Endometrium (tissue), 2 donors: ENCODE data around the gene NIPAL4.
"Not testable (repeated sequence)": the region's sequence is repeated elsewhere in the genome, so short reads cannot be mapped to it uniquely, and the experiment has no call there.

Source experiments
- FAIRE-seq: peaks from 2 replicates; lab custom pipeline; 2012; peaks lifted over from hg19 to GRCh38; lab: Jason Lieb, UNC
- donor health status: control.
- donor health status: control.

The NIPAL4 gene

DNA sequence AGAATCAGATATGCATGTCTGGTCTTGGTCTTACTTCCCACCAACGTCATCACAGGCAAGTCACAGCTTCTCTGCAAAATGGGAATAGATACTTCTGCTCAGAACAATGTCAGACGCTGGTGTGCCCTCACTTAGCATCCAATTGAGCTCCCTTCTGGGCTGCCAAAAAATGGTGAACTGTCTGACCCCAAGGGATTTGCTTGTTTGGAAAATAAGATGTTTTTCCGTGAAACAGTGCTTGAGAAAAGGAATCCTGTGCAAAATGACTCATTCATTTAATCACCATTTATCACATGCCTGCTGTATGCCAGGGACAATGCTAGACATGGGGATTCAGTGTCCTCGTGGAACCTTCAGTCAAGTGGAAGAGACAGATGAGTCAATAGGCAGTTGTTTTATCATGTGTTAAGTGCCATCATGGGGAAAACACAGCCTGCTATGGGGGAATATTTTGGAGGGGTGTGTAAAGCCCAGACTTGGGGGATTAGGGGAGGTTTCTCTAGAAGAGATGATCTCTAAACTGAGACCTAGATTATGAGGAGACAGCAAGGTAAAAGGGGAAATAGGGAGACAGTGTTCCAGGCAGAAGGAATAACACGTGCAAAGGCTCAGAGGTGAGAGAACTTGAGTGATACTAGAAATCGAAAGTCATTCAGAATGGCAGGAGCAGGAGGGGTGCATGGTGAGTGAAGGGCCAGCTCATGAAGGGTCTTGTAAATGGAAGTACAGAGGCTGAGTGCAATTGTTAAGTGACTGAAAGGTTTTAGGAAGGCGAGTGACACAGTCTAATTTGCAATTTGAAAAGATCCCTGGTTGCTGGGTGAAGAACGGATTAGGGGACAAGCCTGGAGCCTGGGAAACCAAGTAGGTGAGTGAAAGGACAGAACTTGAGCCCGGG lies 3.9 kb downstream of the NIPAL4 start:
- FAIRE-seq: no peak

GRCh38 chr5:157464519-157465171 lies 4.6 kb downstream of the NIPAL4 start:
- no peak for FAIRE-seq

- no peak for FAIRE-seq
These were observed 8.4 kb downstream of the NIPAL4 start for GRCh38 chr5:157468293-157468965.

DNA sequence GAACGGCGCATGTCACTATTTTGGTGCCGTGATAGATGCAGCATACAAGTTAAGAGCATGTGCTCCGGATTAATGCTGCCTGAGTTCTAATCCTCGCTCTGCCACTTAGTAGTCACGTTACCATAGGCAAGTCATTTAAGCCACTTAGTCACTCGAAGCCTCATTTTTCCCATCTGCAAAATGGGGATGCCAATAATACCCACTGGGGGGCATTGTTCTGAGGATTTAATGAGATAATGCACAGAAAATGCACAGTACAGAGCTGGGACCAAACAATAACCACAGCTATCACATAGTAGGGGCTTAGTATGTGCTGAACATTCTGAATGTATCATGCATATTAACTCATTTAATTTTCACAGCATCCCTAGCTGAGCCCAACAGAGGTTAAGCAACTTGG lies 9.1 kb downstream of the NIPAL4 start:
- no peak for FAIRE-seq

DNA sequence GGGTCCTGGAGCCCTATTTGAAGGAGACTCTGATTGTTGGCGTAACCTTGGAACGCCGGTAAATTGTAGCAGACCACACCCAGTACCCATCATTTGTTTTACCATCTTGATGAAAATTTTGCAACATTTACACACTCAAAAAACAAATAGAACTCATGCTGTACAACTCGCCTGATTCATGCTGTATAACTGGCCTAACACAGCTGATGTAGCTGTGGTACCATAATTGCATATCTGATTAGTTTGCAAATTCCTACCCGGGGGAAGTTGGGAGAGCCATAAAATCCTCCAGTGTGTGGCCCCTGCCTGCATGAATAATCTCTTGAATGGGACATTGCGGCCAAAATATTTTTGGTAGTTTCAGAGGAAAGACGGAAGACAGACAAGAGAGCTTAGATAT lies 9.7 kb downstream of the NIPAL4 start:
- FAIRE-seq: no peak

DNA sequence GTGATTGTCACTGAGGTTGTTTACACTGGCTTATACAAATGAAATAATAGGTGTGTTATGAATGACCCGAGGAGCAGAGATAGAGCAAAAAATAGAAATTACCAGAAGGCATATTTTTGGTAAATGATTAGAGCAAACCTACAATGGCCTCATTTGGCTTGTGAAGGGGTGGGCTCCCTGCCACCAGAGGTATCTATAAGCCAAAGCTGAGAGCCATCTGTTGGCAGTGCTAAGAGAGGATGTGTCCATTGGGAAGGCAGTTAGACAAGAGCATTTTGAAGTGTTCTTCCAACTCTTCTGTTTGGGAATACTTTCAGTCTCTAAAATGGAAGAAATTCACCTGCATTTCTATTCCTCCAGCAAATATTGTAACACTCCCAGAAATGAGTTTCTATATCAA lies 10.6 kb downstream of the NIPAL4 start:
- FAIRE-seq: no peak

GRCh38 chr5:157471709-157472108 lies 11.7 kb downstream of the NIPAL4 start:
- FAIRE-seq: no peak

- no peak for FAIRE-seq
These were observed 13.6 kb downstream of the NIPAL4 start for GRCh38 chr5:157473383-157474320.

GRCh38 chr5:157475432-157475831 lies 15.4 kb downstream of the NIPAL4 start:
- FAIRE-seq: no peak

- FAIRE-seq: no peak
These were observed 16.8 kb downstream of the NIPAL4 start for GRCh38 chr5:157476702-157477408.

DNA sequence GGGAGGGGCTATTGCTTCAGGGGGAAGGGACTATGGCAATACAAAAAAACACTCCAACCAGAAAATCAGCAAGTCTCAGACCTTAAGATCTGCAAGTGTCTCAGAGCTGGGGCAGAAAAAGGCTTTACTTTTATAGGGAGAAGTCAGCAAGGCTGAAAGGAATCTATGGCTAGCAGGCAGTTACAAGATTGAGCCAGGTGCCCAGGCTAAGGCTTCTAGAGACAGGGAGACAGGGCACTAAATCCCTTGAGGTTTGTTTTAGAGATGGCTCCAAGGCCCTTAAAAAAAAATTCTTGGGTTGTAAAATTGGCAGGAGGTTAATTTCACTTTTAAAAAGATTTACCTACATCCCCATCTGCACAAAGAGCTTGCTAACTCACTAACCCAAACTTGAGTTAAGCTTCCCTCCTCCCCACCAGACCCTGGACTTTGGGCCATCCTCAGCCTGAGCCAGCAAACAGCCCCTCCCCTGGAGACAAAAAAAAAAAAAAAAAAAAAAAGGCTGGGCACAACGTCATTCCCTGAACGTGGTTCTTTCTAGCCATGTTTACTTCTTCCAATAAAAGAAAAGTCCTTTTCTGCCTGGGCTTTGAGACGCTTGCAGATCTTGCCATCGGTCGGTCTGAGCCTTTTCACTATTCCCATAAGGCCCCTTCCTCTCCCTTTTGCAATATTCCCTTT lies 17.9 kb downstream of the NIPAL4 start:
- FAIRE-seq: no peak

DNA sequence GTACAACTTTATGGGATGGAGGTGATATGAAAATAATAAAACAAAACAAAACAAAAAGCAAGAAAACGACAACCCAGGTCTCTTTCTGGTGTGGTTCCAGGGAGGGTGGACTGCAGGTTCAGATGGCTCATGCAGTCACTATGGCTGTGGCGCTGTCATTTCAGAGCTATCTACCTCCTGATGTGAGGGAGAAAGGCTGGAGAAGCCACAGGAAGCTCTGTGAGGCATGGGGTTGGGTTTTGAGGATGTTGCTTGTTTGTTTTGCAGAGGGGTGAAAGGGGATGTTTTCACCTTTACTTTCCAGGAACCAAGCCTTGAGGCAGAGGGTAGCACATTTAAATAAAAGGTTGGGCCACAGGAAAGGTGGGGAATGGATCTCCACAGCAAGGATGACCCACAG lies 18.7 kb downstream of the NIPAL4 start:
- FAIRE-seq: no peak

GRCh38 chr5:157479166-157479565 lies 19.2 kb downstream of the NIPAL4 start:
- no peak for FAIRE-seq

- no peak for FAIRE-seq
These were observed 19.8 kb downstream of the NIPAL4 start for GRCh38 chr5:157479612-157480510.

DNA sequence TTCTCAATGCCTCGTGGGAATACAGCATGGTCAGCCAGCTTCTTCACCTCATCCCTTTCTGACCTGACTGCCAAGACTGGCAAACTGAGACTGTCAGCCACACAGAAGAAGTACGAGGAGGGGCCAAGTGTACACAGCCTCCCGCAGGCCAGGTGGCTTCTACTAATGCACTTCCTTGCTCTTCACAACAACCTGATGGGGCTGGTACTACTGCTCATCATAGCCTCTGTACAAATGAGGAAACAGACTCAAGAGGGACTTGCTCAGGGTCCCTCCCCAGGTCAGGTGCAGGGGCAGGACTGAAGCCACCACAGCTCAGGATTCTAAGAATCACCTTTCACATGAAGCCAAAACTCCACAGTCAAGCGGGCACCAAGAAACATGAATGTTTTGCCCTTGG lies 21.3 kb downstream of the NIPAL4 start:
- FAIRE-seq: no peak

DNA sequence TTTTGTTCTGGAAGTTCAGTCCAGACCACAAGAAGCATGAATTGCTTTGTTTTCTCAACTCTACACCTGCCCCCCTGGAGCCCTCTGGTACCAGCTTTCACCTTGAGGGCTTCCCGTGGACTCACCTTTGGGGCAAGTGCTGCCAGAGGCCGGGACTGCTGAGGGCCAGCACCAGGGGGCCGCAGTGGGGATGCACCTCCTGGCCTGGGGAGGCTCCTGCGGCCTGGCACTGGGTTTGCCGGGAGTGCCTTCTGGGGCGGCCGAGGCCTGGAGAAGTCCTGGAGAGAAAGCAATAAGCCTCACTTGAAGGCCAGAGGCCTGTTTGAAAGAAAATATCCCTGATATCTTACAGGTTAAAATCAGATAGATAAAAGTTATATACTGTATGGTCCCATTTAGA lies 21.7 kb downstream of the NIPAL4 start:
- no peak for FAIRE-seq

GRCh38 chr5:157482702-157483101 lies 22.7 kb downstream of the NIPAL4 start:
- not testable (repeated sequence) for FAIRE-seq

GRCh38 chr5:157484768-157485167 lies 24.8 kb downstream of the NIPAL4 start:
- no peak for FAIRE-seq

DNA sequence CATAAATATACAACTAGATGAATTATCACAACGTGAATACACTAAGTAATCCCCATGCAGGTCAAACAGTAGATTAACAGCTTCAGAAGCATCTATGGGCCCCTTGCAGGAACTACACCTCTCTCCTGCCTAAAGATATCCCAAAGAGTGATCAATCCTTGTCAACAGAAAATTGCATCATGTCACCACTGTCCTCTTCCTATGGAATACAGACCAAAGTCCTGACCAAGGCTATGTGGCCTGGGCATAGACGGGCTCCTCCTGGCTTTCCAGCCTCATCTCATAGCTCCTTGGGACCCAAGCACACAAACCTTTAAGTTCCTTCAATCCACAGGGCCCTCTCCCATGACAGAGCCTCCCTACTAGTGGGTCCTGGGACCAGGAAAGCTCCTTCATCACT lies 25.3 kb downstream of the NIPAL4 start:
- FAIRE-seq: no peak

DNA sequence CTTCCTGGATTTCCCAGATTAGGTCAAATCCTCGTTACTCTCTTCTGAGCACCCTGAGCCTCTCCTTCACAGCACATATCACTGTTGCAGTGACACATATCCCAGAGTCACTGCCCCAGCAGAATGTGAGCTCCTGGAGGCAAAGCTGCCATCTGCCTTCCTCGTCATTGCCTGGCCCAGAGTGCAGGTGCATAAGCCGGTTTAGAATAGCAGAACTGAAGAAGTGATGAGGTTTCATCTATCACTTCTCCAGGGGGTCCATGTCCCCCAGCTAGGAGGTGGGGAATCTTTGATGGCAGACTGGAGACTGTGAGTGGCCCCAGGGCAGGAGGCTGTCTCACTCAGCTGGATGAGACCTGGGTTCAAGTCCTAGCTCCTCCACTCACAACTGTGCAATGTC lies 25.8 kb downstream of the NIPAL4 start:
- FAIRE-seq: no peak
